Endothelial cell of umbilical vein (primary cell): ENCODE measurements around the gene PSORS1C1.

Experiments used
- EZH2 ChIP-seq: IDR thresholded peaks from 2 replicates; pipeline ENCODE4 v1.6.1; 2012; ENCODE audit warnings: borderline replicate concordance, low read depth, mild to moderate bottlenecking, moderate library complexity, low read length, inconsistent platforms; ENCODE audit not compliant: severe bottlenecking
- GATA2 ChIP-seq: IDR thresholded peaks from 2 replicates; pipeline ENCODE4 v1.7.0; 2011; ENCODE audit warnings: low read depth, mild to moderate bottlenecking, moderate library complexity, mixed read lengths, low read length; ENCODE audit not compliant: insufficient read length, insufficient read depth
- POLR2A ChIP-seq: IDR thresholded peaks from 2 replicates; pipeline ENCODE4 v1.6.1; 2012; ENCODE audit warnings: low read depth, mild to moderate bottlenecking, control low read depth, low read length
- POLR2AphosphoS5 ChIP-seq: IDR thresholded peaks from 2 replicates; pipeline ENCODE4 v1.6.1; 2012; ENCODE audit warnings: low read depth, mild to moderate bottlenecking, control low read depth, low read length, moderate library complexity; ENCODE audit not compliant: insufficient read depth
- TF ChIP-seq, protein P1 (sequence below), 2 donors: IDR thresholded peaks; 1 replicate in 1 of 2; 2 replicates in 1 of 2; pipeline ENCODE4 v1.5.1; 2011; ENCODE audit warnings: low read length in 2 of 2, mild to moderate bottlenecking in 2 of 2, moderate library complexity in 2 of 2, control low read depth in 1 of 2, inconsistent platforms in 1 of 2, low read depth in 1 of 2; ENCODE audit not compliant: insufficient read depth in 1 of 2; ENCODE audit errors: extremely low read depth in 1 of 2

DNA sequence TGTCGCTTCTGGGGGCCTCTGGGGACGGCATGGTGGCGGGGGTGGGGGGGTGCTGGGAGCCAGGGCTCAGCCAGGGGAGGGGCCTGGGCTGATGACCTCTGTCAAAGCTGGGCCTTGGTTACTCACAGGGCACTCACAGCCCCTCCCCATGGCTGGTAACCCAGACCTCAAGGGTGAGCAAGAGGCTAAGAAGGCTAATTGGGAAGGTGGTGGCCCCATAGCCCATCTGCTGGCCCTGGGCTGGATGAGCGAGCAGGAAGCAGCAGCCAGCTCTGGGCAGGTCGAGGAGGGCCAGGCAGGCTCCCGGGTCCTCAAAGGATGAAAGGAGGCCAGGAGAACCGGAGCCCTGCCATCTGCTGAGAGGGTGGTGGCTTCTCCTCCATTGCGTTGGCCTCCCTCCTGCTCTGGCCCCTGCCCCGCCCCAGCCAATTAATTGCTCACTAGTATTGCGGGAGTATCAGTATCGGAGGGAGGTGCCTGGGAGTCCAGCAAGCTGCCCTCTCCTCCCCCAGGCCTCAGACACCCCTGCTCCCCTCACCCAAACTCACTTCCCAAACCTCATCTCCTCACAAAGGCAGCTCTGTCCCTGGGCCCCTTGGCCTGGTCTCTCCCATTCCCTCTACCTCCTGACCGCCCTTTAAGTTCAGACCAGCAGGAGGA, 6.7 kb downstream of the PSORS1C1 start:
- TF ChIP-seq EZH2: no peak
- TF ChIP-seq, protein P1, sequence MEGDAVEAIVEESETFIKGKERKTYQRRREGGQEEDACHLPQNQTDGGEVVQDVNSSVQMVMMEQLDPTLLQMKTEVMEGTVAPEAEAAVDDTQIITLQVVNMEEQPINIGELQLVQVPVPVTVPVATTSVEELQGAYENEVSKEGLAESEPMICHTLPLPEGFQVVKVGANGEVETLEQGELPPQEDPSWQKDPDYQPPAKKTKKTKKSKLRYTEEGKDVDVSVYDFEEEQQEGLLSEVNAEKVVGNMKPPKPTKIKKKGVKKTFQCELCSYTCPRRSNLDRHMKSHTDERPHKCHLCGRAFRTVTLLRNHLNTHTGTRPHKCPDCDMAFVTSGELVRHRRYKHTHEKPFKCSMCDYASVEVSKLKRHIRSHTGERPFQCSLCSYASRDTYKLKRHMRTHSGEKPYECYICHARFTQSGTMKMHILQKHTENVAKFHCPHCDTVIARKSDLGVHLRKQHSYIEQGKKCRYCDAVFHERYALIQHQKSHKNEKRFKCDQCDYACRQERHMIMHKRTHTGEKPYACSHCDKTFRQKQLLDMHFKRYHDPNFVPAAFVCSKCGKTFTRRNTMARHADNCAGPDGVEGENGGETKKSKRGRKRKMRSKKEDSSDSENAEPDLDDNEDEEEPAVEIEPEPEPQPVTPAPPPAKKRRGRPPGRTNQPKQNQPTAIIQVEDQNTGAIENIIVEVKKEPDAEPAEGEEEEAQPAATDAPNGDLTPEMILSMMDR (IDR thresholded peaks at IDR 0.05; ENCODE audit: extremely low read depth in 1 of 2, insufficient read depth in 1 of 2, low read depth in 1 of 2, low read length in 2 of 2): no peak
- TF ChIP-seq GATA2: no peak
- TF ChIP-seq POLR2A: no peak
- TF ChIP-seq POLR2AphosphoS5: no peak
